Mesothelial cell of epicardium (in vitro differentiated cells): ENCODE results near the gene LRRC71. TPM values are rescaled to one million over a fixed set of nuclear protein-coding genes. Genes with fewer than 3 reads are reported as not detected.

ENCODE experiments used
- DNase-seq, 2 experiments: peaks; one replicate each; pipeline ENCODE4 v3.0.0; 2021; ENCODE audit warnings: low spot score in 2 of 2; ENCODE audit not compliant: unreplicated experiment in 2 of 2
- H3K27ac Mint-ChIP-seq: 2 replicates; pipeline ENCODE4 v1.8.0; 2021; ENCODE audit warnings: mixed read lengths
- H3K27me3 Mint-ChIP-seq: 2 replicates; pipeline ENCODE4 v1.8.0; 2021; ENCODE audit warnings: low read depth, mixed read lengths
- H3K36me3 Mint-ChIP-seq: 2 replicates; pipeline ENCODE4 v1.8.0; 2021; ENCODE audit warnings: mixed read lengths
- H3K4me1 Mint-ChIP-seq: 2 replicates; pipeline ENCODE4 v1.8.0; 2021; ENCODE audit warnings: mixed read lengths
- H3K4me3 Mint-ChIP-seq: 2 replicates; pipeline ENCODE4 v1.8.0; 2021; ENCODE audit warnings: mild to moderate bottlenecking, moderate library complexity, mixed read lengths
- H3K9me3 Mint-ChIP-seq: 2 replicates; pipeline ENCODE4 v1.8.0; 2021; ENCODE audit warnings: mixed read lengths
- CTCF ChIP-seq: fragments of 200-600 bp; sonication (generic); IDR thresholded peaks from one replicate; pipeline ENCODE4 v1.5.0; 2021; ENCODE audit warnings: antibody characterized with exemption; ENCODE audit not compliant: unreplicated experiment
- total RNA-seq: library from RNA; stranded (reverse); gene quantifications from 3 replicates; pipeline ENCODE4 v1.2.1, GENCODE V29; 2021

Gene LRRC71
- total RNA-seq, 1 donor from 2014 or later: 0.34 TPM

GRCh38 chr1:156931974-156932710, 11.7 kb downstream of the LRRC71 start:
- no peak for TF ChIP-seq CTCF
- no peak for DNase-seq
- Mint-ChIP-seq H3K27ac (no peak overlapping the region), H3K27me3 (peaks cover 43% of the 10 kb centered on the region), H3K4me3 (no peak overlapping the region), H3K36me3 (peaks cover 7% of the 10 kb centered on the region), H3K9me3 (no peaks in the 10 kb centered on the region), H3K4me1 (peaks cover 7% of the 10 kb centered on the region)

- Mint-ChIP-seq H3K36me3 (peaks cover 10% of the 10 kb centered on the region), H3K9me3 (no peaks in the 10 kb centered on the region), H3K4me1 (no peaks in the 10 kb centered on the region), H3K4me3 (no peak overlapping the region), H3K27me3 (peaks cover 34% of the 10 kb centered on the region), H3K27ac (no peak overlapping the region)
- no peak for DNase-seq
- no peak for TF ChIP-seq CTCF
Measured at GRCh38 chr1:156933136-156933535, 12.7 kb downstream of the LRRC71 start.

GRCh38 chr1:156935505-156936128, 15.2 kb downstream of the LRRC71 start:
- H3K27me3 Mint-ChIP-seq: peaks cover 9% of the 10 kb centered on the region
- DNase-seq: no peak
- no peak for TF ChIP-seq CTCF
- no peak overlapping the region for H3K27ac Mint-ChIP-seq
- H3K4me1 Mint-ChIP-seq: no peaks in the 10 kb centered on the region
- no peak overlapping the region for H3K4me3 Mint-ChIP-seq
- H3K9me3 Mint-ChIP-seq: no peaks in the 10 kb centered on the region
- H3K36me3 Mint-ChIP-seq: peaks cover 19% of the 10 kb centered on the region

GRCh38 chr1:156936191-156936590, 15.8 kb downstream of the LRRC71 start:
- DNase-seq: no peak
- Mint-ChIP-seq H3K9me3 (no peaks in the 10 kb centered on the region), H3K27ac (no peak overlapping the region), H3K4me1 (no peaks in the 10 kb centered on the region), H3K36me3 (peaks cover 23% of the 10 kb centered on the region), H3K27me3 (peaks cover 4% of the 10 kb centered on the region), H3K4me3 (no peak overlapping the region)
- TF ChIP-seq CTCF: no peak

GRCh38 chr1:156936721-156937220, 16.3 kb downstream of the LRRC71 start:
- peaks cover 23% of the 10 kb centered on the region for H3K36me3 Mint-ChIP-seq
- no peak for TF ChIP-seq CTCF
- DNase-seq: no peak
- H3K27ac Mint-ChIP-seq: no peak overlapping the region
- no peaks in the 10 kb centered on the region for H3K4me1 Mint-ChIP-seq
- H3K4me3 Mint-ChIP-seq: no peak overlapping the region
- H3K9me3 Mint-ChIP-seq: no peaks in the 10 kb centered on the region
- no peaks in the 10 kb centered on the region for H3K27me3 Mint-ChIP-seq
